ENCODE measurements around the gene SPAG8.

The SPAG8 gene

GRCh38 chr9:35806101-35806500, 6.0 kb downstream of the SPAG8 start:
- DNase-seq, result no peak

GRCh38 chr9:35801328-35802128, 10.5 kb downstream of the SPAG8 start:
- DNase-seq, result no peak

GRCh38 chr9:35800530-35800929, 11.5 kb downstream of the SPAG8 start:
- no peak for DNase-seq

DNA sequence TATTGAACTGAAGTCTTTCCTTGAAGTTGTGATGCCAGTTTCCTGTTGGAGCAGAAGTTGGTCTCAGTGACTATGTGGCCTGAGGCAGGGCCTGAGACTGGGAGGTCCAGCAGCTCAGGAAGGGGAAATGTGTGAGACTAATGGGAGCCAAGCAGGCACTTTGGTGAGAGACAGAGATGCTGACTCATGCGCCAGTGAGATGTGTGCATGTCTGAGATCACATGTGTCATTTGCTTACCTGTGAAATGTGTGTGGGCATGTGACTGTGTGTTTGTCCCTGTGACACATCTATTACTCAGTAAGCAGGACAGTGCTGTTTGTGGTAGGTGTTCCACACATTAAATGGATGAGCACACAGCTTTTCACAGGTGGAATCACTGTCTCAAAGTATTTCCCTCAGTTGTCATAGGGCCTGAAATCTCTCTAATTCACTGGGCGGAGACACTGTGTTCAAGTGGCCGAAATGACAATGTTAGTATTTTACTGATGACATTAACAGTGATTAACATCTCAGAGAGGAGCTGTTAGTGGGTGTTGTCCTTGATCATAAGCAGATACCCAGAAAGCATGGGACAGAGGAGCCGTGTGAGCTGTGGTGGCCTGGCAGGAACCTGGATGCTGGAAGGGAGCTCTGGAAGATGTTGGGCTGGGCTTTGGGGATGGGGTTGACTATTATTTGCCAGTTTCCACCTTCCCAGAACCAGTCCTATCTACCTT, 13.2 kb downstream of the SPAG8 start:
- peak; percentile 16 for DNase-seq

DNA sequence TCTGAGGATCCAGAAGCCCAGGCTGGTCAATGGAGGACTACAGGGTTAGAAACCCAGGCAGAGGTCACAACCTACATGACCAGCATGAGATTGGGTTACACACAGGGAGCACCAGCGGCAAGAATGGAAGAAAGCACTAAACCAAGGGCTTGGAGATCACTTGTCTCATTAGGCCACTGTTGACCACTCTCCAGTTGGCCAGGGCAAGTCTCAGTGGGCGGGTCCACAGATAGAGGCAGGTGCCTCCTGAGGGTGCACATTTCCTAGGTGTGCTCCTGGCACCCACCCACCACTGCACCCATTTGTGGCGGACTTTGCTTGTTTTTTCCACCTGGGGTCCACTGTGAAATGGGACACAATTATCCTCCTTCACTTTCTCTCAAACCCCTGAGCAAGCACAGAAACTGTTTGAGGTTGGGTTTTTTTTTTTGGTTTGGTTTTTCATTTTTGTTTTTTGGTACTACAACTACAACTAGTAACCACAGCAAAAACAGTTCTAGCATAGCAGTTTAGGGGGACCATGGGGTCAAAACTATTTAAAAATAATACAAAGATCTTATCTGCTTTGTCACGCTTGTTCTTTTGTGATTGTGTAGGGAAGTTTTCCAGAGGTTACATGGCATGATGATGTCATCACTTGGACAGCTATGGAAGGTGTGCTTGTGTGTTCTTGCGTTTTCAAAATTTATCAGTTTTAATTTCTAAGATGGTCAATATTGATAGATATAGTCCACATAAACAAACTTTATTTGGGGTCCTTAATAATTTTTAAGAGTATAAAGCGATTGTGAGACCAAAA, 14.6 kb downstream of the SPAG8 start:
- DNase-seq, result no peak

DNA sequence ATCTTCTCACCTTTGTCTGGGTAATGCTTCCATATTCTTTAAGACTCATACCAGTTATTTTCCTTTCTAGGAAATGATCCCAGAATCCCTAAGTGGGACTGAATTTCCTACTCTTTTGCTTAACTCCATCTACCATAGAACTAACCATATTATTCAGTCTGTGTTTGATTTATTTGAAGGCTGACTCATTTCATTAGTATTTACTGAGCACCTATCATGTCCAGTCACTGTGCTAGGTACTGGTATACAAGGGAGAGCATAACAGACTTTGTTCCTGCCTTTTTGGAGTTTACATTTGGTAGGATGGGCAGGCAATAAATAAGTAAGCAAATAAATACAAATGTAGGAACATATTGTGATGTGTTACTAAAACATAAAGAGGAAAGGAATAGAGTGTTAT, 16.4 kb downstream of the SPAG8 start:
- no peak for DNase-seq

DNA sequence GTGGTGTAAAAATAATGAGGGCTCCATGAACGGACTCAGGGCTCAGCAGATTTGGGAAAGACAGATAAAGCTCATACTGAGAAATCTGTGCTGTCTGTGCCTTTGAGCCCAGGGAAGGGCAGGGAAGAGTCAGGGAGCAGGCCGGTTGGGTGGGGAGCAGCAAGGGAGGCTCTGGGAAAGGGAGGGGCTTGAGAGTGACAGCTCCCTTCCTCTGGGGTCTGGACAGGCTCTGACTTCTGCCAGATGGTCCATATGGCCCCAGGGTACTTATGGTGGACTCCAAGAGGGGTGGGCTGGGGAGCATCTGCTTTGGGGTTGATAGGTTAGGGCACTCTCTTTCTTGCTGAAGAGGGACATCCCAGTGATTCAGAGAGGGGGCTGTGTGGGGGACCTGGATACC, 18.6 kb downstream of the SPAG8 start:
- DNase-seq, result no peak

GRCh38 chr9:35792826-35793225, 19.2 kb downstream of the SPAG8 start:
- no peak for DNase-seq

- no peak for DNase-seq
Observed at GRCh38 chr9:35792024-35792813, 19.8 kb downstream of the SPAG8 start.

DNA sequence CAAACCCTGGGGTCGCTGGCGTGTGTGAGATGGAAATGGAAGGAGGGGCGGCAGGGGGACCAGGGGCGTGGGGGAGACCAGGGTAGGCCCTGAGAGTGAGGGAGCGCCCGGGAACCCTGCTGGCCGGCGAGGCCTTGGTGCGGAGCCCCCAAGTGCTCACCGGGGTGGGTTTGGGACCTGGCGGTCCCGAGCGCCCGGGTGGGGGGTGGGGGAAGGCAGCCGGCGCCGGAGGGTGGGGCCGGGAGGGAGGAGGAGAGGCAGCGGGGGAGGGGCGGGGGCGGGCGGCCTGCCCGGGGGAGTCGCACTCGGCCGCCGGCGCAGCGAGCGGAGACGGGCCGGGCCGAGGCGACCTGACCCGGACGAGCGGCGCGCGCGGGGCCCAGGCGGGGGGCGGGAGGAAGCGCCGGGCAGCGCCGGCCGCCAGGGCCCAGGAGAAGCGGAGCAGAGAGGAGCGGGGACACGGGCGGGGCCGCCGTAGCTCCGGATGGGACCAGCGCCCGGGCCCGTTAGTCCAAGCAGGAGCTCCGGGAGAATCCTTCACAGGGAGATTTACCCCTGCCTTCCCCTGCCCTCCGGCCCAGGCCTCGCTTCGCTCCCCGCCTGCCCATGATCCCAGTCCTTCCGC, 20.7 kb downstream of the SPAG8 start, which contains the start of gene NPR2:
Gene NPR2, plus strand, starts transcription at position 295 of the 625 bp plus-strand sequence. CDS start 818 bp downstream, outside the sequence.
- no peak for DNase-seq

DNA sequence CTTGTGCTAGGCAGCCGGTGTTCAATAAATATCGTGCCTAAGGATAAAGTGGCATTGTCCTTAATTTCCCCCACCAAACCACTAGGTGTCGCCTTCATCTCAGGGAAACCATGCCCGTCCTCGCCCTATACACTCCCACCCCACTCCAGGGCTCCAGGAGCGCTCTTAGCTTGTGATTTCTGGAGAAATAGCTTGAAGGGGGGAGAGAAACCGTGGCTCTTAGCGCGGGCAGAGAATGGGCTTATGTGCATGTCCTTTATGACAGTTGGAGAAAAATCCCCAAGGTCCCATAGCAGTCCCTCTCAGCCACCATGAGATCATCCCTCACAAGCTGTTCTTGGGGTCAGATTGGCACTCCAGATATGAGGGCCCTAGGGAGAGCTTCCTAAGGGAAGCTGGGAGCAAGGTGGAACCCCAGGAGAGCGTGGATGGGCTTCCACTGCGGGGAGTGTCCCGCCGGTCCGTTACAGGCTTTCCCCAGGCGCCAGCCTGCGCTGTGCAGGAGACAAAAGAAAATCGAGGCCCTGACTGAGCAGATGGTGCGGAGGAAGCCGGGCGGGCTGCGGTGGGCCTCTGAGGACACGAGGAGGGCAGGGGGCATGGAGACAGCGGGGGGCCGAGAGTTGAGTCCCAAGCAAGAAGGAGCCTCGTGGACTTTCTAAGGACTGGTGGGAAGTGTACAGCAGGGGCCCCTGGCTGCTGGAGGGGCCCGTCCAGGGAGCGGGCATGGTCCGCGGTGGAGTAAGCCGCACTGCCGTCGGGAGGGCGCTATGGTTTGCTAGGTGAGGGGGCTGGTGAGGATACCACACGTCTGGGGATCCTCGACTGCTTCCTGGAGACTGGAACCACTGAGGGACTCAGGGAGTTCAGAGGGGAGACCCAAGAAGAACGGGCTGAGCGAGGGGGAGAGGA, 21.4 kb downstream of the SPAG8 start:
- DNase-seq, result peak; percentile 70

- DNase-seq, result no peak
Observed at GRCh38 chr9:35790025-35790384, 22.1 kb downstream of the SPAG8 start.

GRCh38 chr9:35789541-35789940, 22.5 kb downstream of the SPAG8 start:
- no peak for DNase-seq

- DNase-seq, result no peak
Observed at GRCh38 chr9:35783418-35783817, 28.6 kb downstream of the SPAG8 start.

DNA sequence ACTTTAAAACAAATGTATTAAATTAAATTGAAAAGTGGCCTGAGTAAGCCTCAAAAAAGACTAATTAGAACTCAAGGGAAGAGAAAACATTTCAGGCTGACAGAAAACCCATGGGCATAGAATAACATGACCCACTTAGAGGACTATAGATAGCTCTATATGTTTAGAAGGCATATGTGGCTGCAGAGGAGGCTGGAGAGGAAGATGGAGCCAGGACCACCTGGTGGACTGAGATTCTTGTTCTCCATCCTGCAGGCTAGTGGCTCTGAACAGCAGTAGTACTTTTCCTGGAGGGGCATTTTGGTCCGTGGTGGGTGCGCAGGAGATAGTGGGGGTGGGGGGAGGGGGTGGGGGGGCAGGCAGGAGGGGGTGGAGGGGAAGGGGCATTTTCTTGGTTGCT, 31.0 kb downstream of the SPAG8 start:
- no peak for DNase-seq

- DNase-seq, result no peak
Observed at GRCh38 chr9:35778496-35778895, 33.6 kb downstream of the SPAG8 start.

DNA sequence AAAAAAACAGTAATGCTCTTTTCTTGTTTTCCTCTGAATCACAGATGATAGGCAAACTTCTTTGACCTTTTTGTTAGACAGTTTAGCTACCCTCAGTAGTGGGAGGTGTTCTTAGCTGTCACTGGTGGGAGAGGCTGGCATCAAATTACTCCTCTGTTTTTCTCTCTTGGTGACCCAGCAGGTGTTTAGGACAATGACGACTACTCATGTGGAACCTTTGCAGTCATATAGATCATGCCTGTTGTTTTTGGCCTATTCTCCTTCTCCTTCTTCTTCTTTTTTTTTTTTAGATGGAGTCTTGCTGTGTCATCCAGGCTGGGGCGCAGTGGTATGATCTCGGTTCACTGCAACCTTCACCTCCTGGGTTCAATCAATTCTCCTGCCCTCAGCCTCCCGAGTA, 36.0 kb downstream of the SPAG8 start:
- no peak for DNase-seq

DNA sequence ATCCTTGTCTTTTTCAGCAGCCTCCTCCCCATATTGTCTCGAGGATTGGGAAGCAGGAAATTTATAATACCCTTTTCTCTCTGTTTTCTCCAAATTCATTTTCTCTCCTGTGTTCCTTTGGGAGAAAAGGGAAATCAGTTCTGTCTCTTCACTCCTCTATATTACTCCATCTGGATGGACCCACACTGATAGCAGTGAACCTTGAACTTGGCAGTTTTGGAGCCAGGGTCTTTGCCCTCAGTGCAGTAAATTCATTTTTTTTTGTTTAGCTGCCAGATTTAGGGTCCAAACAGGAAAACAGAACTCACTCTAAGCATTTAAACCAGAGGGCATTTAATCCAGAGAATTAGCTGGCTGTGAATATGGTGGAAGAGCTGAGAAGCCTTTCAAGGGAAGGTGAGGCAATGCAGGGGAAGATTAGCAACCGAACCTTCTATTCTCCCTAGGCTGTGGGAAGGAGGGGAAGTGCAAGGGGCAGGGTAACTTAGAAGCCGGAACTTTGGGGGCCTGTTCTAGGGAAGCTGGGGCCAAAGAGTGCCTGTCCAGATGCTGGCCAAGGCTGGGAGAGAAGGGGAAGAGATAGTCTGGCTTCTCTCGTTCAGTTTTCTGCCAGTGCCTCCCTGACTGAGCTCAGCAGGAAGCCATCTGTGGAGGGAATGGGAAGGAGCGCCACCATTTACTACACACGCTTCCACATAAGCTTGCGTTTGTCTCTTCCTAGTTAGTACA, 37.0 kb downstream of the SPAG8 start:
- DNase-seq, result no peak

- DNase-seq, result no peak
Observed at GRCh38 chr9:35771943-35772342, 40.1 kb downstream of the SPAG8 start.

DNA sequence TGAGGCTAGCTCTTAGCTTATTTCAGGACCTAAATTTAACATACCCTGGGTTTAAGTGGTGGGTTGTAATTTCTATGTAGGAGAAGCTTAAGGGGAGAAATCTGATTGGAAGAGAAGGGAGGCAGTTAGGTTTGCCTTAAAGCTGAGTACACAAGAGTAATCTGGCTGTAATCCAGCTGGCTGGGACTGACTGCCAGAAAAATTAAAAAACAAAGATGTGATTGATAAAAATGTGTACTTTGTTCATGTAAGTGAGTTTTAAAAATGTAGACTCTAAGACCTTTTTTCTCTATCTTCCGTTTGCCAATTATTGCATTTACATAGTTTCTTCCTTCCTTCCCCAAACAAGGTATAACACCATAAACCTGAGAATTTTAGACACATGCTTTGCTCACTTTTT, 40.5 kb downstream of the SPAG8 start:
- DNase-seq, result no peak

All from CD4-positive, alpha-beta T cell treated with Interleukin-17A for 4 hours (primary cell).